PC-3 (cell line): ENCODE results near the gene PFKFB3.

Source experiments
- EZH2 ChIP-seq: fragments of 300-600 bp; sonication (generic); IDR thresholded peaks from one replicate; pipeline ENCODE4 v1.6.1; 2017; ENCODE audit warnings: antibody characterized with exemption, mild to moderate bottlenecking, low read length; ENCODE audit not compliant: unreplicated experiment
- EZH2phosphoT487 ChIP-seq: fragments of 300-600 bp; sonication (generic); IDR thresholded peaks from 2 replicates; pipeline ENCODE4 v1.6.1; 2018; ENCODE audit warnings: mild to moderate bottlenecking, antibody characterized with exemption, low read length, borderline replicate concordance
- TF ChIP-seq, protein P1 (sequence below): fragments of 300-600 bp; sonication (generic); conservative IDR thresholded peaks from 2 replicates; pipeline ENCODE4 v1.5.1; 2017; ENCODE audit warnings: antibody characterized with exemption, low read depth, mild to moderate bottlenecking, low read length

DNA sequence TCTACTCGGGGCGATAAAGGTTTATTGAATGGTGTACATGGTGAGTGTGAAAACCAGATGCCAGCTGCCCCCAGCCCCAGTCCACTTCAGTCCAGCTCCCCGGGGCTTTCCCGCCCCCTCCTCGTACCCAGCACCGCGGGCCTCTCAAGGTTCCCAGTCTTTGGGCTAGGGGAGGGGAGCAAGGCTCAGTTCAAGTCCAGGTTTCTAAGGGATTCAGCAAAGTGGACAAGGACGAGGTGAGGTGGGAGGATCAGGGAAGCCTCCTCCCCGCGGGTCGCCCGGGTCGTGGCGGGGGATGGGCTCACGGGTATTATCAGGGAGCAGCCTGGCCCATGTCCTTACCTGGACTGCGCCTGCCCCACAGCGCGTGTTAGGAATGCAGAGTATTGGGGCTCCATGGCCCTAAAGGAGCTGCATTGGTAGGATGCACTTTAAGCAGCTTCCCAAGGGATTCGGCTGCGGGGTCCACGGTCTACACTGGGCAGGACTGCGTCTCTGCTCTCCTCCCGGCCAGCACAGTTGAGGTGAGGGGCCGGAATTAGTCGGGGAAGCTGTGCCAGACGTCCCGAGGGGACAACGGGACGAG is 541 bp upstream of the PFKFB3 start:
- TF ChIP-seq, protein P1, sequence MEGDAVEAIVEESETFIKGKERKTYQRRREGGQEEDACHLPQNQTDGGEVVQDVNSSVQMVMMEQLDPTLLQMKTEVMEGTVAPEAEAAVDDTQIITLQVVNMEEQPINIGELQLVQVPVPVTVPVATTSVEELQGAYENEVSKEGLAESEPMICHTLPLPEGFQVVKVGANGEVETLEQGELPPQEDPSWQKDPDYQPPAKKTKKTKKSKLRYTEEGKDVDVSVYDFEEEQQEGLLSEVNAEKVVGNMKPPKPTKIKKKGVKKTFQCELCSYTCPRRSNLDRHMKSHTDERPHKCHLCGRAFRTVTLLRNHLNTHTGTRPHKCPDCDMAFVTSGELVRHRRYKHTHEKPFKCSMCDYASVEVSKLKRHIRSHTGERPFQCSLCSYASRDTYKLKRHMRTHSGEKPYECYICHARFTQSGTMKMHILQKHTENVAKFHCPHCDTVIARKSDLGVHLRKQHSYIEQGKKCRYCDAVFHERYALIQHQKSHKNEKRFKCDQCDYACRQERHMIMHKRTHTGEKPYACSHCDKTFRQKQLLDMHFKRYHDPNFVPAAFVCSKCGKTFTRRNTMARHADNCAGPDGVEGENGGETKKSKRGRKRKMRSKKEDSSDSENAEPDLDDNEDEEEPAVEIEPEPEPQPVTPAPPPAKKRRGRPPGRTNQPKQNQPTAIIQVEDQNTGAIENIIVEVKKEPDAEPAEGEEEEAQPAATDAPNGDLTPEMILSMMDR, result no peak
- no peak for TF ChIP-seq EZH2
- TF ChIP-seq EZH2phosphoT487, result no peak
